ENCODE data around the gene TMEM94.

The TMEM94 gene

GRCh38 chr17:75502072-75502720 lies 45.8 kb downstream of the TMEM94 start:
- peak overlapping the region; percentile 1 for H3K27ac ChIP-seq (ENCODE audit: low read depth, low read length)
- H3K4me1 ChIP-seq (ENCODE audit: insufficient read depth, low read length), result peaks cover 27% of the 10 kb centered on the region
- H3K4me3 ChIP-seq (ENCODE audit: low read depth in 1 of 2, low read length in 2 of 2), result no peak overlapping the region
- H3K9ac ChIP-seq (ENCODE audit: low read length), result no peak overlapping the region
- H3K27me3 ChIP-seq (ENCODE audit: control insufficient read depth in 1 of 2, insufficient read depth in 2 of 2, low read length in 2 of 2), result no peaks in the 10 kb centered on the region
- no peaks in the 10 kb centered on the region for H3K9me3 ChIP-seq (ENCODE audit: low read length)
- H3K36me3 ChIP-seq (ENCODE audit: insufficient read depth, low read length), result peaks cover 43% of the 10 kb centered on the region

DNA sequence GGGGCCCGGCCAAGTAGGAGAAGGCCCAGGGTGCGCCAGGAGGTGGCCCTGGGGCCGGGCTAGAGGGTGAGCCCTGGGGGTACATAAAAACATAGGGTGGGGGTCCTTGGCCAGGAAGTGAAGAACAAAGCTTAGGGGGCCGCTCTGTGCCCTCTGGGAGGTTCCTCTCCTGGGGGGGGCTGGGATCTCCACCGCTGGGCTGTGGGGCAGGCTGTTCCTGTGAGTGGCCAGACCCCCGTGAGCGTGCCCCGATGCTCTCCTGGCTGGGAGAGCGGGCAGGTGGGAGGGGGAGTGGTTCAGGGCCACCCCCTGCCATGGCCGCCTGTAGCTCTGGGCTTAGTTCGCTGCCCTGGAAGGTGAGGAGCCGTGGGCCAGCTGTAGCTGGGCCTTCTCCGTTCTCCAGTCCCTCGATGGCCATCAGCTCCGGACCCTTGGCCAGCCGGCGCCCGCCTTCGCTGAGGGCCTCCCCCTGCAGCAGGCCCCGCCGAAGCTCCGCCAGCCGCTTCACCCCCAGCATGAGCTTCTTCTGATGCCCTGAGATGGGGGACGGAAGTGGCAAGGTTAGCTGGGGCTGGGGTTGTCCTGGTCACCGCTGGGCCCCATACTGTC lies 46.4 kb downstream of the TMEM94 start:
- Histone ChIP-seq H3K9ac (ENCODE audit: low read length) (no peak overlapping the region), H3K9me3 (ENCODE audit: low read length) (no peaks in the 10 kb centered on the region), H3K4me1 (ENCODE audit: insufficient read depth, low read length) (peaks cover 27% of the 10 kb centered on the region), H3K36me3 (ENCODE audit: insufficient read depth, low read length) (peaks cover 41% of the 10 kb centered on the region), H3K4me3 (ENCODE audit: low read depth in 1 of 2, low read length in 2 of 2) (no peak overlapping the region), H3K27ac (ENCODE audit: low read depth, low read length) (no peak overlapping the region), H3K27me3 (ENCODE audit: control insufficient read depth in 1 of 2, insufficient read depth in 2 of 2, low read length in 2 of 2) (no peaks in the 10 kb centered on the region)

- Histone ChIP-seq H3K4me1 (ENCODE audit: insufficient read depth, low read length) (peaks cover 33% of the 10 kb centered on the region), H3K9ac (ENCODE audit: low read length) (no peak overlapping the region), H3K27me3 (ENCODE audit: control insufficient read depth in 1 of 2, insufficient read depth in 2 of 2, low read length in 2 of 2) (no peaks in the 10 kb centered on the region), H3K9me3 (ENCODE audit: low read length) (no peaks in the 10 kb centered on the region), H3K4me3 (ENCODE audit: low read depth in 1 of 2, low read length in 2 of 2) (no peak overlapping the region), H3K36me3 (ENCODE audit: insufficient read depth, low read length) (peaks cover 35% of the 10 kb centered on the region), H3K27ac (ENCODE audit: low read depth, low read length) (no peak overlapping the region)
Measured at GRCh38 chr17:75503337-75503950, 47.0 kb downstream of the TMEM94 start.

DNA sequence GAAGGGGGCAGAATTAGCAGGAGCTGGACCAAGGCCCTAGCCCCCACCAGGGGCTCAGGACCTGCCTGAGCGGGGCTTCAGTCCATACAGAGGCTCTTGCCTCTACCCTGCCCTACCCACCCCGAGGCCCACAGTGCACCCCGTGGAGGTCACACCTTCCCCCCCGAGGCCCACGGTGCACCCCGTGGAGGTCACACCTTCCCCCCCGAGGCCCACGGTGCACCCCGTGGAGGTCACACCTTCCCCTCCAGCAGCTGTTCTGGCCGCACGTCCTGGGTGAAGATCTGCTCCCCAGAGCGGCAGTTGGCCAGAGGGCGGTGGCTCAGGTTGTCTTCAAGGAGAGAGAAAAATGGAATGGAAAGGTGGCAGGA lies 47.5 kb downstream of the TMEM94 start:
- no peaks in the 10 kb centered on the region for H3K9me3 ChIP-seq (ENCODE audit: low read length)
- no peak overlapping the region for H3K27ac ChIP-seq (ENCODE audit: low read depth, low read length)
- peaks cover 30% of the 10 kb centered on the region for H3K36me3 ChIP-seq (ENCODE audit: insufficient read depth, low read length)
- no peak overlapping the region for H3K4me3 ChIP-seq (ENCODE audit: low read depth in 1 of 2, low read length in 2 of 2)
- H3K9ac ChIP-seq (ENCODE audit: low read length), result no peak overlapping the region
- no peaks in the 10 kb centered on the region for H3K27me3 ChIP-seq (ENCODE audit: control insufficient read depth in 1 of 2, insufficient read depth in 2 of 2, low read length in 2 of 2)
- peaks cover 38% of the 10 kb centered on the region for H3K4me1 ChIP-seq (ENCODE audit: insufficient read depth, low read length)

DNA sequence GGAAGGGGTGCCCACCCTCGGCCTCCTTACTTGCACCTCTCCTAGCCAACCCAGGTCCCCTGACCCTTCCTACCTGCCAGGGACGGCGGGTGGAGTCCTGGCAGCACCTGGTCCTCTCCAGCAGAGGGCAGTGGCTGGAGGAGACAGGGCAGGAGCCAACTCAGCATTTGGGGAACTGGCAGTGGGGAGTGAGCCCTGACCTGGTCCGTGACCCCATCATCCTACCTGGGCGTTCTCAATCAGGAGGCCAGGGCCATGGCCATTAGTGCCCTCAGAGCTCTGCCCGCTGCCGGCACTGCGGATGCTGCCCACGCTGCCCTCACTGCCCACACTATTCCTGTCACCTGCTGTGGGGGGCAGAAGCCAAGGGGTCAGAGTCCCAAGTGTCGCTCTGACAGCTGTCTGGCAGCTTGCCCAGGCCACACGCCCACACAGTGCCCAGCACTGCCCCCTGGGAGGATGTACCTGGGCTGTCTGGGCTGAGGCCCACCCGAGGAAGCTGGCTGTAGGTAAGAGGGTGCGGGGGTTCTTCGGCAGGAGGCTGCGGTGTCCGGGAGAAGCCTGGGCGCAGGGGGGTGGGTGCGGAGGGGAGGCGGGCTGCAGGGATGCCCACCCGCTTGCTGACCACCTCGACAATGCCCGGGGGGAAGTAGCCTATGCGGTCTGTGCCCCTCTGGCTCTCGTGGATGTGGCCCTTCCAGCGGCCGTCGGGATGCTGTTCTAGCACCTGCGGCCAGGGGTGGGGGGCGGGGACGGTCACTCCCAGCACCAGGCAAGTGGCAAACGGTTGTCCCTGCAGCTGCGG lies 48.1 kb downstream of the TMEM94 start:
- Histone ChIP-seq H3K4me1 (ENCODE audit: insufficient read depth, low read length) (peaks cover 38% of the 10 kb centered on the region), H3K9me3 (ENCODE audit: low read length) (no peaks in the 10 kb centered on the region), H3K9ac (ENCODE audit: low read length) (no peak overlapping the region), H3K36me3 (ENCODE audit: insufficient read depth, low read length) (peaks cover 32% of the 10 kb centered on the region), H3K4me3 (ENCODE audit: low read depth in 1 of 2, low read length in 2 of 2) (no peak overlapping the region), H3K27ac (ENCODE audit: low read depth, low read length) (no peak overlapping the region), H3K27me3 (ENCODE audit: control insufficient read depth in 1 of 2, insufficient read depth in 2 of 2, low read length in 2 of 2) (no peaks in the 10 kb centered on the region)

DNA sequence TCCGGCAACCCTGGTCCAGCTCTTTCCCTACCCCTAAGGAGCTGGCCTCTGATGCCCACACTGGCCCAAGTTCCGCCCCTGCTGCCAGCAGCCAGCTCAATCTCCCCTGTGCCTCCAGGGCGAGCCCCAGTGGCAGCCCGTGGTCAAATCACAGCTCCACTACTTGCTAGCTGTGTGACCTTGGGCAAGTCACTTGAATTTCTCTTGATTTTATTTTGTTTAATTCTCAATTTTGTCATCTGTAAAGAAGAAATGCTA lies 48.6 kb downstream of the TMEM94 start:
- H3K4me3 ChIP-seq (ENCODE audit: low read depth in 1 of 2, low read length in 2 of 2), result no peak overlapping the region
- no peak overlapping the region for H3K27ac ChIP-seq (ENCODE audit: low read depth, low read length)
- H3K4me1 ChIP-seq (ENCODE audit: insufficient read depth, low read length), result peaks cover 38% of the 10 kb centered on the region
- H3K9ac ChIP-seq (ENCODE audit: low read length), result no peak overlapping the region
- no peaks in the 10 kb centered on the region for H3K27me3 ChIP-seq (ENCODE audit: control insufficient read depth in 1 of 2, insufficient read depth in 2 of 2, low read length in 2 of 2)
- H3K9me3 ChIP-seq (ENCODE audit: low read length), result no peaks in the 10 kb centered on the region
- peaks cover 34% of the 10 kb centered on the region for H3K36me3 ChIP-seq (ENCODE audit: insufficient read depth, low read length)

GRCh38 chr17:75505640-75506039 lies 49.2 kb downstream of the TMEM94 start:
- Histone ChIP-seq H3K9me3 (ENCODE audit: low read length) (no peaks in the 10 kb centered on the region), H3K9ac (ENCODE audit: low read length) (no peak overlapping the region), H3K4me3 (ENCODE audit: low read depth in 1 of 2, low read length in 2 of 2) (no peak overlapping the region), H3K36me3 (ENCODE audit: insufficient read depth, low read length) (peaks cover 34% of the 10 kb centered on the region), H3K4me1 (ENCODE audit: insufficient read depth, low read length) (peaks cover 35% of the 10 kb centered on the region), H3K27ac (ENCODE audit: low read depth, low read length) (no peak overlapping the region), H3K27me3 (ENCODE audit: control insufficient read depth in 1 of 2, insufficient read depth in 2 of 2, low read length in 2 of 2) (no peaks in the 10 kb centered on the region)

- Histone ChIP-seq H3K36me3 (ENCODE audit: insufficient read depth, low read length) (peaks cover 35% of the 10 kb centered on the region), H3K4me3 (ENCODE audit: low read depth in 1 of 2, low read length in 2 of 2) (no peak overlapping the region), H3K9ac (ENCODE audit: low read length) (no peak overlapping the region), H3K27me3 (ENCODE audit: control insufficient read depth in 1 of 2, insufficient read depth in 2 of 2, low read length in 2 of 2) (no peaks in the 10 kb centered on the region), H3K9me3 (ENCODE audit: low read length) (no peaks in the 10 kb centered on the region), H3K4me1 (ENCODE audit: insufficient read depth, low read length) (peaks cover 30% of the 10 kb centered on the region), H3K27ac (ENCODE audit: low read depth, low read length) (no peak overlapping the region)
Measured at GRCh38 chr17:75506134-75506533, 49.7 kb downstream of the TMEM94 start.

- Histone ChIP-seq H3K27ac (ENCODE audit: low read depth, low read length) (no peak overlapping the region), H3K4me3 (ENCODE audit: low read depth in 1 of 2, low read length in 2 of 2) (no peak overlapping the region), H3K9ac (ENCODE audit: low read length) (no peak overlapping the region), H3K27me3 (ENCODE audit: control insufficient read depth in 1 of 2, insufficient read depth in 2 of 2, low read length in 2 of 2) (no peaks in the 10 kb centered on the region), H3K9me3 (ENCODE audit: low read length) (no peaks in the 10 kb centered on the region), H3K36me3 (ENCODE audit: insufficient read depth, low read length) (peaks cover 42% of the 10 kb centered on the region), H3K4me1 (ENCODE audit: insufficient read depth, low read length) (peaks cover 30% of the 10 kb centered on the region)
Measured at GRCh38 chr17:75506888-75507287, 50.5 kb downstream of the TMEM94 start.

- no peaks in the 10 kb centered on the region for H3K9me3 ChIP-seq (ENCODE audit: low read length)
- H3K27me3 ChIP-seq (ENCODE audit: control insufficient read depth in 1 of 2, insufficient read depth in 2 of 2, low read length in 2 of 2), result no peaks in the 10 kb centered on the region
- H3K36me3 ChIP-seq (ENCODE audit: insufficient read depth, low read length), result peaks cover 42% of the 10 kb centered on the region
- H3K4me3 ChIP-seq (ENCODE audit: low read depth in 1 of 2, low read length in 2 of 2), result no peak overlapping the region
- no peak overlapping the region for H3K9ac ChIP-seq (ENCODE audit: low read length)
- peaks cover 37% of the 10 kb centered on the region for H3K4me1 ChIP-seq (ENCODE audit: insufficient read depth, low read length)
- H3K27ac ChIP-seq (ENCODE audit: low read depth, low read length), result peak overlapping the region; percentile 49
Measured at GRCh38 chr17:75507733-75508719, 51.6 kb downstream of the TMEM94 start.

GRCh38 chr17:75508931-75509361 lies 52.5 kb downstream of the TMEM94 start:
- H3K4me3 ChIP-seq (ENCODE audit: low read depth in 1 of 2, low read length in 2 of 2), result no peak overlapping the region
- peaks cover 46% of the 10 kb centered on the region for H3K4me1 ChIP-seq (ENCODE audit: insufficient read depth, low read length)
- H3K9ac ChIP-seq (ENCODE audit: low read length), result no peak overlapping the region
- peaks cover 48% of the 10 kb centered on the region for H3K36me3 ChIP-seq (ENCODE audit: insufficient read depth, low read length)
- H3K9me3 ChIP-seq (ENCODE audit: low read length), result no peaks in the 10 kb centered on the region
- H3K27me3 ChIP-seq (ENCODE audit: control insufficient read depth in 1 of 2, insufficient read depth in 2 of 2, low read length in 2 of 2), result no peaks in the 10 kb centered on the region
- peak overlapping the region; percentile 49 for H3K27ac ChIP-seq (ENCODE audit: low read depth, low read length)

Measured in muscle layer of colon (tissue), 2 donors.